Neural cell (in vitro differentiated cells): Measurements from ENCODE around the gene PHF21A.

Experiments
- CTCF ChIP-seq: fragments of 450-650 bp; IDR thresholded peaks from 2 replicates; pipeline ENCODE4 v1.5.1; 2014; ENCODE audit warnings: antibody characterized with exemption, mild to moderate bottlenecking, moderate library complexity; ENCODE audit not compliant: poor library complexity, severe bottlenecking
- EP300 ChIP-seq: fragments of 450-650 bp; conservative IDR thresholded peaks from 2 replicates; pipeline ENCODE4 v1.6.1; 2014; ENCODE audit warnings: antibody characterized with exemption, mild to moderate bottlenecking, moderate library complexity; ENCODE audit not compliant: poor library complexity, severe bottlenecking
- EZH2 ChIP-seq: fragments of 200-600, 300-800 bp; shearing (Covaris generic), sonication (generic); IDR thresholded peaks from 2 replicates; pipeline ENCODE4 v1.6.1; 2014; ENCODE audit warnings: antibody characterized with exemption, low read length, borderline replicate concordance, mild to moderate bottlenecking; ENCODE audit not compliant: insufficient read depth, poor library complexity, severe bottlenecking
- POLR2AphosphoS5 ChIP-seq: IDR thresholded peaks from 2 replicates; pipeline ENCODE4 v1.6.1; 2012
- REST ChIP-seq: IDR thresholded peaks from 2 replicates; pipeline ENCODE4 v1.6.1; 2012; ENCODE audit warnings: borderline replicate concordance
- SMC3 ChIP-seq: fragments of 450-650 bp; conservative IDR thresholded peaks from 2 replicates; pipeline ENCODE4 v1.6.1; 2014; ENCODE audit warnings: antibody characterized with exemption, mild to moderate bottlenecking, moderate library complexity; ENCODE audit not compliant: poor library complexity
- TAF1 ChIP-seq: IDR thresholded peaks from 2 replicates; pipeline ENCODE4 v1.6.1; 2012; ENCODE audit warnings: low read depth

GRCh38 chr11:45967506-45967905 is 153.7 kb downstream of the PHF21A start:
- TF ChIP-seq TAF1 (no peak), CTCF (no peak), EP300 (no peak), POLR2AphosphoS5 (no peak), EZH2 (no peak), SMC3 (no peak), REST (no peak)
